HG03575 (cell line): ENCODE data around the gene IFNL2.
"Not testable (repeated sequence)": the region's sequence is repeated elsewhere in the genome, so short reads cannot be mapped to it uniquely, and the experiment has no call there.

Experiments used
- ATAC-seq: cut with Tn5 transposase; IDR thresholded peaks from one replicate; pipeline ENCODE4 v1.9.1; 2021; ENCODE audit not compliant: unreplicated experiment, insufficient number of reproducible peaks, low FRiP score; ENCODE audit errors: extremely low read depth

IFNL2 gene

DNA sequence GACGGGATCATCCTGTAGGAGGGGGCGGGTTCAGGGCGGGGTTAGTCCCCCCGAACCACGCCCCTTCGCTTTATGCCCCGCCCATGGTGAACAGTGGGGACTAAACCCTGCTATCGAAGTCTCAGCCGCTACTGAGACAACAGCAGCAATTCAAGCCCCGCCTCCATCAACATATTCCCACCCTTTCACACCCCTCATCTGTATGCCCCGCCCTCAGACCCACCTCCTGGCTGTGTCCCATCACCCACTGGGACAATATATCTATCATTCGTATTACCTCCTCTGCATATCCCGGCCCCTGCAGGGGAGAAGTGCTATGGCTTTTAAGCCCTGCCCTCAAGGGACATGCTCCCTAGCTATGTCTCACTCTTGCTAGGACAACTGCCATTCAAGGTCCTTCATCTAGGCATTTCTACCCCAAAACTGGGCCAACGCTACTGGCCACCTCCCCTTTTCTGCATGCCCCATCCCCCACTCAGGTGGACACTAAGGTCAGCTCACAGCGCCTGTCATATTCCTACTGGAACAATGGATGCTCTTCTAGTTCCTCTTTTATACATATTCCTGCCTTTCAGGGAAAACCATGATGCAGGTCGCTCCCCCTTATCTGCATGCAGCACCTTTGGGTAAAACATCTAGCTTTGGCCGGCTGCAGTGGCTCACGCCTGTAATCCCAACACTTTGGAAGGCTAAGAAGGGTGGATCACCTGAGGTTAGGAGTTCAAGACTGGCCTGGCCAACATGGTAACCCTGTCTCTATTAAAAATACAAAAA, 40.5 kb downstream of the IFNL2 start:
- no peak for ATAC-seq

DNA sequence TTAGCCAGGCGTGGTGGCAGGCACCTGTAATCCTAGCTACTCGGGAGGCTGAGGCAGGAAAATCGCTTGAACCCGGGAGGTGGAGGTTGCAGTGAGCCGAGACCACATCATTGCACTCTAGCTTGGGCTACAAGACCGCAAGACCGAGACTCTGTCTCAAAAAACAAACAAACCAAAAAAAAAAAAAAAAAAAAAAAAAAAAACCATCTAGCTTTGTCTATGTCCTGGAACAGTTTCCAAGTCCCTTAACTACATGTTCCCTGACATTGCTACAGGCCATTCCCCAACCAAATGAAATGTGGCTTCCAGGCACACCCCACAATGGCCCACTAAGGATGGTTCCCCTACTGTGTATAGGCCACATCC, 41.1 kb downstream of the IFNL2 start:
- not testable (repeated sequence) for ATAC-seq

DNA sequence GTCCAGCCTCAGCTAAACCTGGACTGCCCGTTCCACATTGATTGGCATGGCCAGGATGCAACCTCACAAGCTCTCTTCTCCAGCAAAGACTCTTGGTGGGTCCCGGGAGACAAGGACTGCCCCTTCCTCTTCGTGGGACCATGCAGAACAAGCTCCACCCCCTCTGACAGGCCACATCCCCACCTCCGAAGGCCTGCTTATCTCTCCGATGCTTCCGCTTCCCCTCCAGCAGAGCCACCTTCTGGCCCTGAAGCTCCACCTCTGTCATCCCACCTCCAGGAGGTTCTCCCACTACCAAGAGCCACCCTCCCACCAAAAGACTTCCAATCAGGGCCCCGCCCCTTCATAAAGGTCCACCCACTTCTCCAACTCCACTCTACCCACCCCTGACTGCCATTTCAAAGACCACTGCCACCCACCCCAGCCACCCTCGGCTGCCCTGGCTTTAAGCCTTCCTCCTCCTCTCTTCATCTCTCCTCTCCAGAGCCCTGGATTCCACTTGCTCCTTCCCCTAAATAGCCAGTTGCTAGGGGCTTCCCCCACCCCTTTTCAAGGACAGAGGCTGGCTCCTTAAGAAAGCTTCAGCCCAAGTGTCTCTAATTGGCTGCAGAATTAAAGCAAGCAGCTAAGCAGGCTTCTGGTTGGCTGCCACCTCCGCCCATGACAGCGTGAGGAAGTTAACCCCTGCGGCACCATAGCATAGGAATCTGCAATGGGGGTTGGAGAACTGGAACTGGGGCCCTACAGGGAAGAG, 42.5 kb downstream of the IFNL2 start:
- ATAC-seq: no peak

DNA sequence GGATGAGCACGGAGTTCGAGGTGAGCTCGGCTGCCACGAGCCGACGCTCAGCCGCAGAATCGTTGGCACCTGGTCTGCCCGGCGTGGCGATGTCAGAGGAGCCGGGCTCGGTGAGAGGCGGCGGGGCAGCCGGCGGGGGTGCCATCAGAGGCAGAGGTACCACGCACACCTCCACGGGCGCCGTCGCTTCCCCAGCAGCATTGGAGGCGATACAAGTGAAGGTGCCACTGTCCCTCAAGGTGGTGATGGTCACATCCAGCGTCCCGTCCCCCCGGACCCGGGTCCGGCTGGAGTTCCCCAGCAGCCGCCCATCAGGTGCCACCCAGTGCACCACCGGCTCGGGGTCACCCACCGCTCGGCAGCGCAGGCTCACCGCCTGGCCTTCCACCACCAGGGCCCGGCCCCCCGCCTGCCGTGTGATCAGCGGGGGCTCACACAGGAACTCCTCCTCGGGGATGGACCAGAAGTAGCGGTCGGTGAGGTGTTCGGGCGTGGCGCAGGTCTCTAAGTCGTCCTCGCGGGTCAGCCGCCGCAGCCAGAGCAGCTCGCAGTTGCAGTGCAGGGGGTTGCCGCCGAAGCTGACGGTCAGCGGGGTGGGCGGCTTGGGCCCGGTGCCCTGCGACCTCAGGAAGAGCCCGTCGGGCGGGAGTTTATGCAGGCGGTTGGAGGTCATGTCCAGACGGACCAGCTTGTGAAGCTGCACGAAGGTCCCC, 46.0 kb downstream of the IFNL2 start:
- no peak for ATAC-seq

DNA sequence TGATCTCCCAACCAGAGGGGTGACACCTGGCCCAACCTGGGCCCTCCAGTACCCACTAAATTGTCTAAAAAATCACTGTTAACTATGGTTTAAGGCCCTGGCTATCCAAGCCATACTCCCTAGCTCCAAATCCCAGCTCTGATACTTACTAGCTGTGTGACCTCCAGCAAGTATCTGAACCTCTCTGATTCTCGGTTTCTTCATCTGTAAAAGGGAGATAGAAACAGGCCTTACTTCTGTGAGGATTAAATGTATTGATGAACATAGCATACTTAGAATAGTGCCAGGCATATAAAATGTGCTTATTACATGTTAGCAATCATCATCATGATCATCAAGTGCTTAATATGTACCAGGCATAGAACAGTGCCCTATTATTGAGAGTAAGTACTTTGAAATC, 47.7 kb downstream of the IFNL2 start:
- no peak for ATAC-seq

DNA sequence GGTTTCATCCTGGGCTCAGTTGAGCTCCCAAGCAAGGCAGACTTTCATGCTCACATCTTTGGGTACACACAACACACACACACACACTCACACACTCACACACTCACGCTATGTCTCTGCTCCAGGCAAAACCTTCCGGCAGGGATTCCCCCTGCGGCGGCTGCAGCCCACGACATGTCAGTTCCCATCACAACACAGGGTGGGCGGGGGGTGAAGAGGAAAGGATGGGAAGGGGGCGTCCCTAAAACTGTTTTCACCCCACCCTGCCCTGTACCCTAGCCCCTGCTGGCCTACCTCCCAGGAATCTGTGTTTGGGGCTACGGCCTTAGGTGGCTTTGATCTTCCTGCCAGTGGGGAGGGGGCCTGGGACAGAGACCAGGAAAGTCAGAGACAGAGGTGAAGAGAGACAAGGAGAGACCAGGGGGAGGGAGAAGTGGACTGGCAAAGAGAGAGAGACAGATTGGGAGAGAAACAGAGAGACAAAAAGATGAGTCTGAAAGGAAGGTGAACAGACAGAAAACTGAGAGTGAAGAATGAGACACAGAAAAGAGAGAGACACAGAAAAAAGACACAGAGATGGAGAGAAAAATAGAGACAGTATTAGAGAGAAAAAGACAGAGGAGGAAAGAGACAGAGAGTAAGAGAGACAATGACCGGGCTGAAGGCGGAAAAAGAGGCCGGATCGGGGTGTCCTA, 48.6 kb downstream of the IFNL2 start:
- no peak for ATAC-seq

DNA sequence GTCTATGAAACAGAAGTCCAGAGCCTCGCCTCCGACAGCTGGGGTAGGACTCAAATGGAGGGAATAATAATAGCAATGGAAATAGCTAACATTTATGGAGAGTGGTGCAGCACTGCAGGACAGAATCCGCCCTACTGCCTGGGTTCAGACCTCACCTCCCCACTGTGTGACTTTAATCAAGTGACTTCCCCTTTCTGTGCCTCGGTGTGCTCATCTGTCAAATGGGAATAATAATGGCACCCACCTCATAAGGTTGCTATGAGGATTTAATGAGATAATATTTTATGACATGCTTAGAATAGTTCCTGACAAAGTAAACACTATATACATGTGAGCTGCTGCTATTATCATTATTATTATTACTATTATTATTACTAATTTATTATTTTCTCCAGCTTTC, 49.3 kb downstream of the IFNL2 start:
- ATAC-seq: no peak

DNA sequence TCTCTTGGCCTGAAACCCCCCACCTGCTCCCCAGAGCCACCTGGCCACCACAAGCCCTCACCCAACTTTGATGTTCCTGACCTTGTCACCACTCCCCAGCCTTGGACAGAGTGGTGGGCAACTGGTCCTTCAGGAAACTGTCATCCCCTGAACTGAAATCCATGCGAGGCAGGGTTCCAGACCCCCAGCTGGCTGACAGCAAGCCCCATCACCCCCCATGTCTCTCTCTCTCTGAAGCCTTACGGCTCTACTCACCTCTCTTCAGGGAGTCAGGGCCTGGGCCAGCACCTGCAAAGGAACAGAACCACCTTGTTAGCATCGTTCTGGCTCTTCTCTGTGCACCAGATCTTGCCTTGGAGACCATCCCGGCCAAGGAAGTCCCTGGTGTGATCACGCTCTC, 49.9 kb downstream of the IFNL2 start:
- no peak for ATAC-seq

DNA sequence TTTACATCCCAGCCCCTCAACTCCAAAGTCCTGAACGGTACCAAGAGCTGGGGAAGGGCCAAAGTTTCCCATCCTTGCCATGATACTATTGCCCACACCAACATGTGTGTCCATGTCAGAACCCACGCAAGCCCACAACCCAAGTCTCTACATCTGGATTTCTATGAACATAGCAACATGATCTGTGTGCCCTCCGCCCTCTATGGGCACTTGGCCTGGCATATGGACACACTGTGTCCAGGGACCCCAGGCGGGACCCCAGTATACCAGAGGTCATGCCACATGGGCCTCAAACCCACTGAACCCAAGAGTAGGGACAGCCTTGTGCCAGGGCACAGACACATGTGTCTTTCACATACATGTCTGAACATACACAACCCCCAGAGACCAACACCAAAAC, 50.5 kb downstream of the IFNL2 start:
- ATAC-seq: no peak

DNA sequence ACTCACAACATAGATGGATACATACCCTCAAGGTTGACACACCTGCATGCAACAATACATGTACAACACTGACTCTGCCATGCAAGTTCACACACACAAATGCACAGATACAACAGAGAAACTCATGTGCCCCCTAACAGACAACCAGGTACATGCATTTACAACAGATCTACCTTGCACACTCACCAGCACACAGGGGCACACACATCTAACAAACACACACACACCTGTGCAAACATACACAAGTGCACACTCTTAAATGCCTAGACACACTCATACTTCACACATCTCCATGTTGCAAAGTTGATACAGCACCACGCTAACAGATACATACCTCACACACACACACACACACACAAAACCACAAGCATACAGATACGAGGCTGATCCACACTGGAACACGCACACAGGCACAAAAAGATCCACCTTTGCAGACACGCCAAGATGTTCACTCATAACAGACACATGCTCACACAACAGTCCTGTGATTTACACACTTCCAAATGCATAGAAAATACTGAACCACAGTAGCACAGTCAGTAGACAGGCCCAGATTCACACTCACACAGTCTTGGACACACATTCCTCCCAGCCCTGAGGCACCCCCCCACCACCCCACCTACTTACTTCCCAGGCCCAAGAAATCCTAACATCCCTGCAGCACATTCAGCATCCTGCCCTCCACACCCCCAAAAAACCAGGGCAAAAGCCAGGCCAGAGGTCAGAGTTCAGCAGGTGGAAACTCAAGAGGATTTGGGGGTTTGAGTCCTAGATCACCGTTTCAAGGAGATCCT, 51.1 kb downstream of the IFNL2 start:
- ATAC-seq: no peak
